Stimulated activated CD4-positive, alpha-beta T cell treated with anti-CD3 and anti-CD28 coated beads, Interleukin-15, amount 100 ng/mL, for 24 hours (primary cell): Measurements from ENCODE around the gene LCN1.

ENCODE experiments used
- DNase-seq: peaks from one replicate; pipeline ENCODE4 v3.0.0-alpha.2; 2020

LCN1 gene

GRCh38 chr9:135574331-135574730 is 53.1 kb downstream of the LCN1 start:
- no peak for DNase-seq

GRCh38 chr9:135574943-135575342 is 53.7 kb downstream of the LCN1 start:
- DNase-seq = no peak
